SU-DHL-6 (cell line): ENCODE data around the gene HBQ1.
"Not testable (repeated sequence)": the region's sequence is repeated elsewhere in the genome, so short reads cannot be mapped to it uniquely, and the experiment has no call there.

Experiments
- H2AFZ ChIP-seq: fragments of 200-600 bp; sonication (generic); 2 replicates; pipeline ENCODE4 v1.6.1; 2014; ENCODE audit warnings: low read depth, mild to moderate bottlenecking, moderate library complexity, mixed read lengths, antibody characterized with exemption, low read length; ENCODE audit not compliant: severe bottlenecking
- H3F3A ChIP-seq: fragments of 200-600 bp; shearing (Covaris generic); 2 replicates; pipeline ENCODE4 v1.6.0; 2016; ENCODE audit warnings: antibody characterized with exemption, mild to moderate bottlenecking; ENCODE audit not compliant: insufficient read depth
- H3K27ac ChIP-seq: fragments of 200-600 bp; sonication (generic); 2 replicates; pipeline ENCODE4 v1.5.1; 2016; ENCODE audit warnings: low read depth, mild to moderate bottlenecking, low read length, moderate library complexity, mixed read lengths
- H3K27me3 ChIP-seq: fragments of 200-600 bp; sonication (generic), shearing (Covaris generic); 2 replicates; pipeline ENCODE4 v1.6.0; 2014; ENCODE audit warnings: mild to moderate bottlenecking, low read length
- H3K36me3 ChIP-seq: fragments of 200-600 bp; sonication (generic); 2 replicates; pipeline ENCODE4 v1.6.1; 2014; ENCODE audit warnings: mild to moderate bottlenecking, low read length, mixed read lengths
- H3K4me2 ChIP-seq: fragments of 300-600, 200-600 bp; shearing (Covaris generic), sonication (generic); 2 replicates; pipeline ENCODE4 v1.6.0; 2014; ENCODE audit warnings: low read length, low read depth, mild to moderate bottlenecking; ENCODE audit not compliant: poor library complexity, severe bottlenecking
- H3K4me3 ChIP-seq: fragments of 200-600 bp; sonication (generic); 2 replicates; pipeline ENCODE4 v1.5.1; 2014; ENCODE audit warnings: antibody characterized with exemption, low read length, mild to moderate bottlenecking, mixed read lengths; ENCODE audit not compliant: insufficient read depth, poor library complexity, severe bottlenecking
- H3K79me2 ChIP-seq: fragments of 200-600 bp; sonication (generic); 2 replicates; pipeline ENCODE4 v1.6.1; 2014; ENCODE audit warnings: mild to moderate bottlenecking, low read length, moderate library complexity; ENCODE audit not compliant: insufficient read depth
- H3K9ac ChIP-seq: fragments of 200-600 bp; sonication (generic); 2 replicates; pipeline ENCODE4 v1.7.0; 2014; ENCODE audit warnings: mild to moderate bottlenecking, low read length
- H3K9me2 ChIP-seq: fragments of 200-600 bp; sonication (generic); replicated peaks from 2 replicates; pipeline ENCODE4 v1.6.1; 2014; ENCODE audit warnings: low read length; ENCODE audit not compliant: insufficient read depth
- H3K9me3 ChIP-seq: fragments of 200-600 bp; sonication (generic); 2 replicates; pipeline ENCODE4 v1.6.1; 2014; ENCODE audit warnings: low read length, mixed read lengths; ENCODE audit not compliant: insufficient read depth
- H4K20me1 ChIP-seq: fragments of 200-600 bp; sonication (generic); 2 replicates; pipeline ENCODE4 v1.6.1; 2014; ENCODE audit warnings: low read depth, mild to moderate bottlenecking, antibody characterized with exemption, low read length, moderate library complexity, mixed read lengths
- EZH2phosphoT487 ChIP-seq: fragments of 200-600 bp; sonication (generic), shearing (Covaris generic); conservative IDR thresholded peaks from 2 replicates; pipeline ENCODE4 v1.6.1; 2018; ENCODE audit warnings: mild to moderate bottlenecking, antibody characterized with exemption, low read length, moderate library complexity, mixed read lengths
- TF ChIP-seq, protein P1 (sequence below): fragments of 200-600 bp; sonication (generic); IDR thresholded peaks from one replicate; pipeline ENCODE4 v1.5.1; 2017; ENCODE audit warnings: antibody characterized with exemption, mild to moderate bottlenecking, low read length, moderate library complexity; ENCODE audit not compliant: insufficient read depth, poor library complexity, severe bottlenecking

Gene HBQ1

DNA sequence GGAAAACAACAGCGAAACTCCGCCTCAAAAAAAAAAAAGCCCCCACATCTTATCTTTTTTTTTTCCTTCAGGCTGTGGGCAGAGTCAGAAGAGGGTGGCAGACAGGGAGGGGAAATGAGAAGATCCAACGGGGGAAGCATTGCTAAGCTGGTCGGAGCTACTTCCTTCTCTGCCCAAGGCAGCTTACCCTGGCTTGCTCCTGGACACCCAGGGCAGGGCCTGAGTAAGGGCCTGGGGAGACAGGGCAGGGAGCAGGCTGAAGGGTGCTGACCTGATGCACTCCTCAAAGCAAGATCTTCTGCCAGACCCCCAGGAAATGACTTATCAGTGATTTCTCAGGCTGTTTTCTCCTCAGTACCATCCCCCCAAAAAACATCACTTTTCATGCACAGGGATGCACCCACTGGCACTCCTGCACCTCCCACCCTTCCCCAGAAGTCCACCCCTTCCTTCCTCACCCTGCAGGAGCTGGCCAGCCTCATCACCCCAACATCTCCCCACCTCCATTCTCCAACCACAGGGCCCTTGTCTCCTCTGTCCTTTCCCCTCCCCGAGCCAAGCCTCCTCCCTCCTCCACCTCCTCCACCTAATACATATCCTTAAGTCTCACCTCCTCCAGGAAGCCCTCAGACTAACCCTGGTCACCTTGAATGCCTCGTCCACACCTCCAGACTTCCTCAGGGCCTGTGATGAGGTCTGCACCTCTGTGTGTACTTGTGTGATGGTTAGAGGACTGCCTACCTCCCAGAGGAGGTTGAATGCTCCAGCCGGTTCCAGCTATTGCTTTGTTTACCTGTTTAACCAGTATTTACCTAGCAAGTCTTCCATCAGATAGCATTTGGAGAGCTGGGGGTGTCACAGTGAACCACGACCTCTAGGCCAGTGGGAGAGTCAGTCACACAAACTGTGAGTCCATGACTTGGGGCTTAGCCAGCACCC is 5.0 kb upstream of the HBQ1 start:
- Histone ChIP-seq H3K4me3 (no peak overlapping the region), H3K9ac (no peak overlapping the region), H3K27ac (no peak overlapping the region), H3K79me2 (no peaks in the 10 kb centered on the region), H4K20me1 (no peaks in the 10 kb centered on the region), H3F3A (no peaks in the 10 kb centered on the region), H2AFZ (no peak overlapping the region), H3K4me2 (no peak overlapping the region), H3K27me3 (no peaks in the 10 kb centered on the region), H3K36me3 (no peaks in the 10 kb centered on the region), H3K9me3 (no peaks in the 10 kb centered on the region), H3K9me2 (no peaks in the 10 kb centered on the region)
- TF ChIP-seq, protein P1, sequence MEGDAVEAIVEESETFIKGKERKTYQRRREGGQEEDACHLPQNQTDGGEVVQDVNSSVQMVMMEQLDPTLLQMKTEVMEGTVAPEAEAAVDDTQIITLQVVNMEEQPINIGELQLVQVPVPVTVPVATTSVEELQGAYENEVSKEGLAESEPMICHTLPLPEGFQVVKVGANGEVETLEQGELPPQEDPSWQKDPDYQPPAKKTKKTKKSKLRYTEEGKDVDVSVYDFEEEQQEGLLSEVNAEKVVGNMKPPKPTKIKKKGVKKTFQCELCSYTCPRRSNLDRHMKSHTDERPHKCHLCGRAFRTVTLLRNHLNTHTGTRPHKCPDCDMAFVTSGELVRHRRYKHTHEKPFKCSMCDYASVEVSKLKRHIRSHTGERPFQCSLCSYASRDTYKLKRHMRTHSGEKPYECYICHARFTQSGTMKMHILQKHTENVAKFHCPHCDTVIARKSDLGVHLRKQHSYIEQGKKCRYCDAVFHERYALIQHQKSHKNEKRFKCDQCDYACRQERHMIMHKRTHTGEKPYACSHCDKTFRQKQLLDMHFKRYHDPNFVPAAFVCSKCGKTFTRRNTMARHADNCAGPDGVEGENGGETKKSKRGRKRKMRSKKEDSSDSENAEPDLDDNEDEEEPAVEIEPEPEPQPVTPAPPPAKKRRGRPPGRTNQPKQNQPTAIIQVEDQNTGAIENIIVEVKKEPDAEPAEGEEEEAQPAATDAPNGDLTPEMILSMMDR, result no peak
- TF ChIP-seq EZH2phosphoT487, result no peak

DNA sequence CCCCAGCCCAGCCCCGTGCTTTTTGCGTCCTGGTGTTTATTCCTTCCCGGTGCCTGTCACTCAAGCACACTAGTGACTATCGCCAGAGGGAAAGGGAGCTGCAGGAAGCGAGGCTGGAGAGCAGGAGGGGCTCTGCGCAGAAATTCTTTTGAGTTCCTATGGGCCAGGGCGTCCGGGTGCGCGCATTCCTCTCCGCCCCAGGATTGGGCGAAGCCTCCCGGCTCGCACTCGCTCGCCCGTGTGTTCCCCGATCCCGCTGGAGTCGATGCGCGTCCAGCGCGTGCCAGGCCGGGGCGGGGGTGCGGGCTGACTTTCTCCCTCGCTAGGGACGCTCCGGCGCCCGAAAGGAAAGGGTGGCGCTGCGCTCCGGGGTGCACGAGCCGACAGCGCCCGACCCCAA is 4.3 kb upstream of the HBQ1 start:
- H3K27me3 ChIP-seq, H3K9me2 ChIP-seq, H3K79me2 ChIP-seq, H3K9ac ChIP-seq, H3K9me3 ChIP-seq, H2AFZ ChIP-seq, H3K27ac ChIP-seq, H3K4me3 ChIP-seq, H3K36me3 ChIP-seq, H3K4me2 ChIP-seq, H3F3A ChIP-seq, H4K20me1 ChIP-seq: not testable (repeated sequence)

DNA sequence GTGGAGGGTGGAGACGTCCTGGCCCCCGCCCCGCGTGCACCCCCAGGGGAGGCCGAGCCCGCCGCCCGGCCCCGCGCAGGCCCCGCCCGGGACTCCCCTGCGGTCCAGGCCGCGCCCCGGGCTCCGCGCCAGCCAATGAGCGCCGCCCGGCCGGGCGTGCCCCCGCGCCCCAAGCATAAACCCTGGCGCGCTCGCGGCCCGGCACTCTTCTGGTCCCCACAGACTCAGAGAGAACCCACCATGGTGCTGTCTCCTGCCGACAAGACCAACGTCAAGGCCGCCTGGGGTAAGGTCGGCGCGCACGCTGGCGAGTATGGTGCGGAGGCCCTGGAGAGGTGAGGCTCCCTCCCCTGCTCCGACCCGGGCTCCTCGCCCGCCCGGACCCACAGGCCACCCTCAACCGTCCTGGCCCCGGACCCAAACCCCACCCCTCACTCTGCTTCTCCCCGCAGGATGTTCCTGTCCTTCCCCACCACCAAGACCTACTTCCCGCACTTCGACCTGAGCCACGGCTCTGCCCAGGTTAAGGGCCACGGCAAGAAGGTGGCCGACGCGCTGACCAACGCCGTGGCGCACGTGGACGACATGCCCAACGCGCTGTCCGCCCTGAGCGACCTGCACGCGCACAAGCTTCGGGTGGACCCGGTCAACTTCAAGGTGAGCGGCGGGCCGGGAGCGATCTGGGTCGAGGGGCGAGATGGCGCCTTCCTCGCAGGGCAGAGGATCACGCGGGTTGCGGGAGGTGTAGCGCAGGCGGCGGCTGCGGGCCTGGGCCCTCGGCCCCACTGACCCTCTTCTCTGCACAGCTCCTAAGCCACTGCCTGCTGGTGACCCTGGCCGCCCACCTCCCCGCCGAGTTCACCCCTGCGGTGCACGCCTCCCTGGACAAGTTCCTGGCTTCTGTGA is 3.5 kb upstream of the HBQ1 start, which contains the start of gene HBA1:
HBA1 (plus strand) TSS at position 204 of the 906 bp plus-strand sequence; CDS start at position 241, 37 bp downstream.
- not testable (repeated sequence) for H3F3A ChIP-seq, H3K79me2 ChIP-seq, H3K9me2 ChIP-seq, H3K4me2 ChIP-seq, H3K4me3 ChIP-seq, H2AFZ ChIP-seq, H3K9ac ChIP-seq, H3K36me3 ChIP-seq, H4K20me1 ChIP-seq, H3K9me3 ChIP-seq, H3K27me3 ChIP-seq, H3K27ac ChIP-seq

DNA sequence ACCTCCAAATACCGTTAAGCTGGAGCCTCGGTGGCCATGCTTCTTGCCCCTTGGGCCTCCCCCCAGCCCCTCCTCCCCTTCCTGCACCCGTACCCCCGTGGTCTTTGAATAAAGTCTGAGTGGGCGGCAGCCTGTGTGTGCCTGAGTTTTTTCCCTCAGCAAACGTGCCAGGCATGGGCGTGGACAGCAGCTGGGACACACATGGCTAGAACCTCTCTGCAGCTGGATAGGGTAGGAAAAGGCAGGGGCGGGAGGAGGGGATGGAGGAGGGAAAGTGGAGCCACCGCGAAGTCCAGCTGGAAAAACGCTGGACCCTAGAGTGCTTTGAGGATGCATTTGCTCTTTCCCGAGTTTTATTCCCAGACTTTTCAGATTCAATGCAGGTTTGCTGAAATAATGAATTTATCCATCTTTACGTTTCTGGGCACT is 2.9 kb upstream of the HBQ1 start:
- H3K9me3 ChIP-seq, result no peaks in the 10 kb centered on the region
- no peak overlapping the region for H3K9ac ChIP-seq
- H3K27ac ChIP-seq, result no peak overlapping the region
- no peak overlapping the region for H3K4me3 ChIP-seq
- no peak overlapping the region for H2AFZ ChIP-seq
- H3K36me3 ChIP-seq, result no peaks in the 10 kb centered on the region
- no peaks in the 10 kb centered on the region for H3F3A ChIP-seq
- no peaks in the 10 kb centered on the region for H3K27me3 ChIP-seq
- no peaks in the 10 kb centered on the region for H4K20me1 ChIP-seq
- no peak overlapping the region for H3K4me2 ChIP-seq
- no peak for TF ChIP-seq EZH2phosphoT487
- TF ChIP-seq, protein P1, result no peak
- no peaks in the 10 kb centered on the region for H3K9me2 ChIP-seq
- no peaks in the 10 kb centered on the region for H3K79me2 ChIP-seq
